Epithelial cell of esophagus (primary cell): Measurements from ENCODE around the gene ADAMTS2.

Source experiments
- DNase-seq: peaks from one replicate; pipeline ENCODE4 v3.0.0; 2010; ENCODE audit warnings: low read depth
- H3K4me3 ChIP-seq: 2 replicates; pipeline ENCODE4 v1.5.1; 2011; ENCODE audit warnings: mild to moderate bottlenecking, low read length, control low read depth
- CTCF ChIP-seq: IDR thresholded peaks from 2 replicates; pipeline ENCODE4 v1.5.1; 2011; ENCODE audit warnings: low read depth, mild to moderate bottlenecking, low read length, control low read depth, inconsistent platforms; ENCODE audit not compliant: insufficient read depth; ENCODE audit errors: missing control alignments

ADAMTS2 gene

GRCh38 chr5:179375831-179376365, 30.6 kb upstream of the ADAMTS2 start:
- TF ChIP-seq CTCF: no peak
- no peak overlapping the region for H3K4me3 ChIP-seq
- DNase-seq: no peak

- TF ChIP-seq CTCF: no peak
- DNase-seq: no peak
- no peak overlapping the region for H3K4me3 ChIP-seq
Observed at GRCh38 chr5:179375236-179375685, 30.0 kb upstream of the ADAMTS2 start.

- DNase-seq: no peak
- no peak for TF ChIP-seq CTCF
- no peak overlapping the region for H3K4me3 ChIP-seq
Observed at GRCh38 chr5:179374506-179375235, 29.4 kb upstream of the ADAMTS2 start.

GRCh38 chr5:179373961-179374505, 28.8 kb upstream of the ADAMTS2 start:
- no peak for TF ChIP-seq CTCF
- DNase-seq: no peak
- no peak overlapping the region for H3K4me3 ChIP-seq

GRCh38 chr5:179373101-179373934, 28.1 kb upstream of the ADAMTS2 start:
- no peak for TF ChIP-seq CTCF
- no peak for DNase-seq
- no peak overlapping the region for H3K4me3 ChIP-seq

- DNase-seq: no peak
- TF ChIP-seq CTCF: no peak
- H3K4me3 ChIP-seq: no peak overlapping the region
Observed at GRCh38 chr5:179371681-179372680, 26.7 kb upstream of the ADAMTS2 start.
